LoVo (cell line): ENCODE results near the gene EDAR.
A peak's percentile ranks its signal among the peaks of the same experiment; 100 is the strongest.

Source experiments
- DNase-seq: peaks from one replicate; pipeline ENCODE4 v3.0.0-alpha.2; 2016; ENCODE audit warnings: low spot score

EDAR gene

DNA sequence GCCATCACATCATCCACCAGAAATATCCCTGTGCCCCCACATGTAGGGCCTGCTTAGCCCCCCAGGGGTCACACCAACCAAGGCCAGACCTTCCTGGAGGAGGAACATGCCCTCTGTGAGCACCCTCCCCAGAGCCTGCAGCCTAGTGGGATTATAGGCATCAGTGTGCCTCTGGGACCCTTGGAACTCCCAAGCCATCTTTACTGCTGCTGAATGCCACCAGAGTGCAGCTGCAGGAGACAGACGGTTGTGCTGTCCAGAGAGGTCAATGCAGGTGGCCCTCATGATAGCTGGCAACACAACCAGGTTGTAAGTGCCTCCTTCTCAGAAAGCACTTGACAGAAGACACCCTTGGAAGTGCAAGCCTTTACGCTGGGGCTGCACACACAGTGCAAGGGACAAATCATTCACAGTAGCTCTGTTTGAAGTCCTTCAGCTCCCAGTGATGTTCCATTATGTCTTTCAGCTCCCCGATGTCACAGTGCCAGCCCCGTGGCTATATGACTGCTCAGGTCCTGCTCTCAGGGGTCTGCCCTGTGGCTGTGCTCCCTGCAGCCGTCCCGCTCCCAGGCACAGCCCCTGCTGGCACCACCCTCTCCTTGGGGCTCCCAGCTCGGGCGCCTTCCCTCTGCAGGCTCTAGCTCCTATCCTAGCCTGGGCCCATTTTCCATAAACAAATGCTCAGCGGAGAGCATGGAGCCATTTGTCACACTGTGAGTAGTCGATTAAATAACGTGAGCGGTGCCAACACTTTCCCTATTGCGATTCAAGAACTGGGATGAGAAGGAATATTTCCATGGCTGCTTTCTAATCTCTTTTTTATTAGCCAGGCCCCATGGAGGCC is 65.1 kb downstream of the EDAR start:
- DNase-seq, result no peak

DNA sequence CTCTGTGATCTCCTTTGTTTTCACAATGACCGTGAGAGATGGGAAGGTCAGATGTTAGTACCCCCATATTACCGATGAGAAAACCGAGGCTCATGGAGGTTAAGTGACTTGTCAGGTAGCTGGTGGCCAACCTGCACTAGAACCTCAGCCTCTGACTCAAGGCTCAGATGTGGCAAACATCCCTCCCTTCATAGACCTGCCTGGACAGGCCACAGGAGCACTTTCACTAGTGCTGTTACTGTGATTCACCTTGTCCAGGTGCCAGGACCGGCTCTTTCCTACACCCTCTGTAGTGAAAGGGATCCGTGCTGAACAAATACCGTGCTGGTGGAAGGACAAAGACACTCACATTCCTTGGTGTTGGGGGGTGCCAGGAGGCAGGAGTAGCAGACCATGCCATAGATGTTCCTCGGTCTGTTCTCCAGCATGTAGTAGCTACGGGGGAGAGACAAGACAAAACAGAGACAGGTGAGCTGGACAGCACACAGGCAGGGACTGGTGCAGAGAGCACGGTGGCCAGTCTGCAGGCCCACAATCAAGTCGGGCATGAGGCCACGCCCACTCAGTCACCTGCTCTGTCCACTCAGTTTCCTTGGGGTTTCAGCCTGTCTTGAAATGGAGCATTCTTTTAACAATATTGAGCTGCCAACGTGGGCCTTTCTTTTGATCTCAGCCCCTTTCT is 65.9 kb downstream of the EDAR start:
- peak; percentile 68 for DNase-seq

- DNase-seq, result no peak
These were observed 66.7 kb downstream of the EDAR start for GRCh38 chr2:108922141-108922915.

- DNase-seq, result no peak
These were observed 67.7 kb downstream of the EDAR start for GRCh38 chr2:108921096-108922030.

DNA sequence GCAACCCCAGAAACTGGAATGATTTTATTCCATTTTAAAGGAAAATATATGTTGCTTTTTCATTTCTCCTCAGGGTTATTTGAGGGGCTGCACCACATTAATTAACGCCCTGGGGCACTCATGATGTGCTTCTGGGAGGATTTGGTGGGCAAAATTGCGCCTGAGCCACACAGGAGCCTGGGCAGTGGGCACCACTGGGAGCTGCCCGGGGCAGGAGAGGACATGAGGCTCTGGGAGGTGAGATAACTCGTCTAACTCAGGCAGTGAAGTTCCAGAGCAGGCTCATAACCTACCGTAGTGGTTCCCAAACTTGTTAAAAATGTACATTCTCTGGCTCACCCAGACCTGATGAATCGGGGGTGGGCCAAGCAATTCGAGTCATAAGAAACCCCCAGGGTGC is 68.3 kb downstream of the EDAR start:
- DNase-seq, result no peak

DNA sequence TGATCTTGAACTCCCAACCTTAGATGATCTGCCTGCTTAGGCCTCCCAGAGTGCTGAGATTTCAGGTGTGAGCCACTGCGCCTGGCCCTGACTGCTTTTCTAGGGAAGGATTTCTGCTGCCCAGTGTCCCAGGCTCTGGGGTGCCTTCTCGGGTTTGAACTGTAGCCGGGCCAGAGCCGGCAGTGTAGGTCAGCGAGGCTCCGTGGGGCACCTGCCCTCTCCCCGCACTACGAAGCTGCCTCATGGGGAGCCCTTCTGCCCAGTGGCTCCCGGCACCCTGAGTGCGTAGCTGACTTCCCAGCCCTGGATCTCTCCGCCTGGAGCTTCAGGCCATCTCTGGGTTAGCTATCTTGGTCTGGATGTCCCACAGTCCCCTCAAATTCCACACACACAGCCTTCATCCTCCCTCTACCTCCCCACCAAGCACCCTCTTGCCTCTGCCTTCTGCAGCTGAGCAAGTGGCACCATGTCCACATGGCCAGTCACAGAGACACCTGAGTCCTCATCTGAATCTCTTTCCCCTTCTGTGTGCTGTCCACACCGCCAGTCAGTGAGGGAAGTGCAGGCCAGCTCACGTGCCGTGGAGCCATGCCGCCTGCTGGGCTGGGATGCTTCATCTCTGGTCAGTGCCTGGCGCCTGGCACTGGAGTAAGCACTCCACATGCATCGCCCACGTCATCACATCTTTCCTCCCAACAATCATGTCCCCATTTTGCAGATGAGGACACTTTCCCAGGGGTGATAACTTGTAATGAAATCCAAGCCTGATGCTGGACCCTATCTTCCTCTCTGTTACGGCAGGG is 69.2 kb downstream of the EDAR start:
- no peak for DNase-seq

GRCh38 chr2:108918941-108919341 is 70.1 kb downstream of the EDAR start:
- DNase-seq, result no peak

DNA sequence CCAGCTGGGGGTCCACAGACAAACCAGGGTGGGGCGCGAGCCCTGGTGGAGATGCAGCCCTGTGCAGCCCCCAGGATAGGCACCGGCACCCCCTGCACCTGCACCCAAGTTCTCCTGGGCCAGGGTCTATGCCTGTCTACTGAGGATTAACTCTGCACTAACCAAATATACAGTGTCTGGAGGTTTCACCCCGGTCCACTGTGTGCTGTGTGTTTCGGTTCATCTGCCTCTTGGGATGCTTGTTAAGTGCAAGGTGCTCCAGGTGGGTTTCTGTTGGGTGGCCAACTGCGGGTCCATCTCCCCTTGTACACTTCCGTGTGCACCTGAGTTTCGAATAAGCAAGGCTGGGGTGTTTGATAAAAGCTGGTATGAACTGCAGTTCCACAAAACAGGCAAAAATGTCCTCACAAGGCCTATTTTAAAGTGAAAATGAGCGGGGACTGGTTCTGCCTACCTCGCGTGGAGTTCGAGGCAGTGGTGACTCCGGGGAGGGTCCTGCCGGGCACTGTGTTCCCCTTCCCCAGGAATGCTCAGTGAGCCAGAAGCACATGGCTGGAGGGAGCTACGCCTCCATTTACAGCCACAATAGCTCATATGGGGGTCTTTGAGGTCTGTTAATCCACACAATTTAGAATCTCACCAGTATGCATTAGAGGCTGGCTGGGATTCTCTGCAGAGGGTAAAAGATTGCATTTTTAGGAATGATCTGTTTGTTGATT is 70.7 kb downstream of the EDAR start:
- no peak for DNase-seq

GRCh38 chr2:108917526-108917925 is 71.5 kb downstream of the EDAR start:
- DNase-seq, result no peak

DNA sequence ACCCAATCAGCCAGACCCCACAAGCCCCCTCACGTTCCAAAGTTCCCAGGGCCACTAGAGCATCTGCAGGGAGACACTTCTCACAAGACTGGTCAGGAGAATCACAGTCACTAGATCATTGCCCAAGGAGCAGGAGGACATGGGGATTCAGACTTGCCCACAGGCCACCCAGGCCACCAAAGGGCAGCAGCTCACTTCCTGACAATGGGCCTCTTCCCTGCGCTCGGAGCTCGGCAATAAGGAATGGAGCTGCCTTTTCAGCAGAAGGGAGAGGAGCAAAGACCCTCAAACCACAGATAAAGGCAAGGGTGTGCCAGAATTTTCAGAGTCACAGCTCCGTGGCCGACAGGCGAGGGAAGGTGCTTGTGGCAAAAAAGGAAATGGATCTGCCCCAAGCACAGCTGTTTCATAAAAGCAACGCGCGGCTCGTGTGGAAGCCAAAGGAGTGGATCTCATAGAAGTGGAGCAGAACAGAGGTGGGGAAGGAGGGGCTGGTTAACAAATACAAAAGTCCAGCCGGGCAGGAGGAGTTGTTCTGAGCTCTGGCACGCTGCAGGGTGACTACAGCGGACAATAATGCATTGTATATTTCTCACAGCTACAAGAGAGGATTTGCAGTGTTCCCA is 72.1 kb downstream of the EDAR start:
- DNase-seq, result no peak

DNA sequence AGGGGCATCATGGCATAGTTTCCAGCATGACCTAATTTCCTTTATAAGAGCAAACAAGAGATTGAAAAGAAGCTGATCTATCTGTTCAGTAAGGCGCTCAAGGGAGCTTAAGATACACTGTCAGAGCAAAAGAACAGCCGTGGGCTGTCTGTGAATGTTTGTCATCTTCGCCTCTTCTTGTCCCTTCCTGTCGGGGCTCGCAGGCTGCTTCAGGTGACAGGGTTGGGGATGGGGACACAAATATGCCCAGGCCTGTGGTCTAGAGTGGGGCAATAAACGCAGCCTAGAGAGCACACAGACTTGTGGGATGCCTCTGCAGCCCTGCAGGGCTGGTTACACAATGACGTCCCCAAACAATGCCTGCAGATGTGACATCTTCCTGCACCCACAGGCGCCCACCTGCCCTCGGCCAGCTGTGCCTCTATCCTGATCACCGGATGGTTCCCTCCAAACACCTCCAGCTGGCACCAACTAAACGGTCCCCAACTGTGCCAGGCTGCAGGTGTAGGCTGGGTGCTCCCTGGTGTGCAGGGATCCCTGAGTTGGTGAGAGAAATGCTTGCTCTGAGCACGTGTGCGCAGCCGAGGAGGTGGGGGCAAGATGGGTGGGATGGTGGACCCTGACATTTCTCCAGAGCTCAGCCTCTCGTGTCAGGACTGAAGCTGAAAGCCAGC is 72.8 kb downstream of the EDAR start:
- DNase-seq, result no peak

GRCh38 chr2:108912629-108912902 is 76.5 kb downstream of the EDAR start:
- no peak for DNase-seq

GRCh38 chr2:108911807-108912628 is 77.0 kb downstream of the EDAR start:
- DNase-seq, result no peak

GRCh38 chr2:108911401-108911800 is 77.6 kb downstream of the EDAR start:
- no peak for DNase-seq

DNA sequence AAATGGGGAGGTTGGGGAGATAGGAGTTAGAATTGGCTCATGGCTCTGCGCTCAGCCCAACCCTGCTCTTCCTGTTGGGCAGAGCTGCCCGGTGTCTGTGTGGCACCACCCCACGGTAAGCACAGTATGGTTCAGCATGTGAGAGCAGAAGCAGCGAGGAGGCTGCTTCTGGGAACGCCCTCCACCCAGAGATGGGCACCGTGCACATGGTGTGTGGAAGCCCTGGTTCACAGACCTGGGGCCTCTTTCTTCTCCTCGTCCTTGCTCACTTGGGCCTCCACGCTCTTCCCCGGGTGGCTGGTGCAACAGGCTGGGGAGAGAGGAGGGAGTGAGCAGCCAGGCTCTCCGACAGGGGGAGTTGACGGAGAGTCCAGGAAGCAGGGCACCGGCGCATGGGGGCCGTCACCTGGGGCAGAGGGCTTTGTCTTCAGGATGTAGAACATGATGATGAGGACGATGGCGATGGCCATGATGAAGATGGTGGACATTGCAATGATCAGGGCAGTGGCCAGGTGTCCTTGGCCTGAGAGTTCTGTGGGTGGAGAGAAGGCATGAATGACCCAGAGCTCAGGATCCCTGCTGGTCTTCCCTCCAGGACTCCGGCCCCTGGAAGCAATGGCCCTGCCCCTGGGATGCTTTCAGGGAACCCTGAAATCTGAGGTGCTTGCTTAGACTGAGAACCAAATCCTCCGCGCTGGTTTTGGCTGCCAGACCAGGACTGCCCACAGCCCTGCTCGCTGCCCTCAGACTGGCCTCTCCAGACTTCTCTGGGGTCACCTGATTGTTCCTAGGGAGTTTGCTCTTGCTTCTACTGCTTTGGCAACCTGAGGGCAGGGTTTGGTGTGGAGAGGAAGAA is 78.3 kb downstream of the EDAR start:
- no peak for DNase-seq

DNA sequence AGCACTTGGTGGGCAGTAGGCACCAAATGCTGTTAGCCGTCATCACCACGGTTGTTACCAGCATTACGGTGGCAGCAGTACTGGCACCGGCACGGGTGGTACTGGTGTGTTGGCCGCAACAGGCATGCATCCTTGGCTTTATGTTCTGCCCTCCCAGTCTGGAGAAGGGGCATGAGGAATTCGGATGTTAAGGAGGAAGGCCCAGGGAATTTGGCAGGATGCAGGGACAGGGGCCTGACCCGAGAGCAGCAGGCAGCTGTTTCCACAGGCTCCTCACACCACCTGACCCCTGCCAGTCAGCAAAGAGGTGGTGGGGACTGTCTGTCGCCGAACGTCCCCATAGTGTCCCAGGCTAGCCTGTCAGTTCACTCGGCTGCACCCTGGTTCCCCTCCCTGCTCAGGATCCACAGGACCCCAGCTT is 79.0 kb downstream of the EDAR start:
- no peak for DNase-seq

GRCh38 chr2:108909275-108909823 is 79.7 kb downstream of the EDAR start:
- DNase-seq, result no peak
